Measurements from ENCODE around the gene SYT17. TPM values are rescaled to one million over a fixed set of nuclear protein-coding genes. Genes with fewer than 3 reads are reported as not detected.

SYT17 gene
- total and polyA plus RNA-seq, 10 of the 15 experiments (the other 5 are each of a cell fraction or from before 2014, with no cell fraction given): 3.7 to 12.3 (median 5.0) TPM

GRCh38 chr16:19239511-19240155 lies 71.6 kb downstream of the SYT17 start:
- SMC1A ChIA-PET (ENCODE audit: uncharacterized antibody, unreplicated experiment): interaction anchor here (0.5 kb wide), 1 partner anchor 74 kb away, joined by 4 read pairs; no protein-coding TSS in a partner anchor
- Histone ChIP-seq H3K79me2 (ENCODE audit: control insufficient read depth, insufficient read depth, low read length) (no peaks in the 10 kb centered on the region), H3K36me3 (ENCODE audit: control insufficient read depth in 2 of 2, insufficient read depth in 2 of 2, low read length in 1 of 2) (no peaks in the 10 kb centered on the region), H3K9ac (ENCODE audit: control insufficient read depth, insufficient read depth, low read length) (no peak overlapping the region), H3K27me3 (replicated peaks in 1 of 2; ENCODE audit: control insufficient read depth in 2 of 2, insufficient read depth in 2 of 2, low read length in 1 of 2) (no peaks in the 10 kb centered on the region), H3K4me1 (ENCODE audit: control insufficient read depth, insufficient read depth, low read length) (no peaks in the 10 kb centered on the region), H3K4me2 (ENCODE audit: control insufficient read depth, insufficient read depth) (no peak overlapping the region), H2AFZ (ENCODE audit: control insufficient read depth, low read depth, low read length) (no peak overlapping the region), H3K9me3 (replicated peaks; ENCODE audit: control insufficient read depth, insufficient read depth, low read length) (peaks cover 4% of the 10 kb centered on the region), H3K27ac (ENCODE audit: control insufficient read depth, insufficient read depth) (no peak overlapping the region), H4K20me1 (ENCODE audit: control insufficient read depth, insufficient read depth) (no peaks in the 10 kb centered on the region), H3K4me3 (no peak overlapping the region)
- CTCF ChIA-PET: no interaction called here
- in situ Hi-C loops (cut with MboI) (no loop called here), intact Hi-C loops (cut with micrococcal nuclease; ENCODE audit: unreplicated experiment) (no loop called here)
- ATAC-seq: no peak
- FAIRE-seq: no peak
- POLR2A ChIA-PET: no interaction called here
- WGBS (ENCODE audit: insufficient coverage, insufficient replicate concordance, low lambda C conversion rate, missing lambda C conversion rate): 72% methylated on average over 13 of the region's 13 CpGs
- no peak for DNase-seq (ENCODE audit: low read depth, low spot score)
- TF ChIP-seq HDGF (IDR thresholded peaks at IDR 0.05) (no peak), E2F8 (IDR thresholded peaks at IDR 0.05; ENCODE audit: low read depth, partially characterized antibody) (no peak), HDAC6 (IDR thresholded peaks at IDR 0.05; ENCODE audit: unreplicated experiment) (no peak), RAD51 (IDR thresholded peaks at IDR 0.05) (no peak), KLF5 (IDR thresholded peaks at IDR 0.05; ENCODE audit: partially characterized antibody) (no peak), ESRRA (IDR thresholded peaks at IDR 0.05; ENCODE audit: low read length) (no peak), SREBF2 (IDR thresholded peaks at IDR 0.05; ENCODE audit: low read length) (no peak)
- BruUV-seq (replicated peaks): no TSS peak
- RAD21 ChIA-PET (ENCODE audit: unreplicated experiment): no interaction called here

Data from GM12878 (cell line).